HepG2 (cell line): ENCODE results near the gene PRPSAP1. TPM values are rescaled to one million over a fixed set of nuclear protein-coding genes. Genes with fewer than 3 reads are reported as not detected.

Experiments
- BRF2 ChIP-seq: sonication (generic); formaldehyde crosslinking; IDR thresholded peaks from 2 replicates; pipeline ENCODE4 v1.8.1; 2022; ENCODE audit warnings: mild to moderate bottlenecking, missing genetic modification reagents
- DMAP1 ChIP-seq: IDR thresholded peaks from 2 replicates; pipeline ENCODE4 v1.6.1; 2016
- HIVEP1 ChIP-seq: sonication (generic); formaldehyde crosslinking; IDR thresholded peaks from 2 replicates; pipeline ENCODE4 v1.4.0; 2020; ENCODE audit warnings: mild to moderate bottlenecking, missing genetic modification reagents
- KAT7 ChIP-seq: IDR thresholded peaks from 2 replicates; pipeline ENCODE4 v1.6.1; 2018; ENCODE audit warnings: borderline replicate concordance, missing compliant biosample characterization
- MTF2 ChIP-seq: sonication (generic); formaldehyde crosslinking; IDR thresholded peaks from 2 replicates; pipeline ENCODE4 v1.5.0; 2020; ENCODE audit warnings: missing genetic modification reagents, borderline replicate concordance
- PHF5A ChIP-seq: IDR thresholded peaks from one replicate; pipeline ENCODE4 v1.6.1; 2018; ENCODE audit warnings: low read depth, missing genetic modification reagents; ENCODE audit not compliant: unreplicated experiment
- POLR2G ChIP-seq: fragments of 200-400 bp; formaldehyde crosslinking; IDR thresholded peaks from 2 replicates; pipeline ENCODE4 v1.6.1; 2018; ENCODE audit warnings: mild to moderate bottlenecking, low read depth, low read length, moderate library complexity
- PRPF4 ChIP-seq: fragments of 200-400 bp; formaldehyde crosslinking; IDR thresholded peaks from 2 replicates; pipeline ENCODE4 v1.6.1; 2016; ENCODE audit warnings: low read length, low read depth; ENCODE audit not compliant: poor library complexity, severe bottlenecking
- SMAD9 ChIP-seq: sonication (generic); formaldehyde crosslinking; IDR thresholded peaks from 2 replicates; pipeline ENCODE4 v1.5.1; 2020; ENCODE audit warnings: mild to moderate bottlenecking, missing genetic modification reagents
- SOX6 ChIP-seq, 2 experiments: fragments of 450-650 bp in 1 of 2; sonication (generic) in 1 of 2; formaldehyde crosslinking in 1 of 2; IDR thresholded peaks; 2 replicates each; pipeline versions ENCODE4 v1.4.0 to v1.6.1; 2017 to 2020; ENCODE audit warnings: antibody characterized with exemption in 1 of 2, mild to moderate bottlenecking in 1 of 2, missing genetic modification reagents in 1 of 2
- SSRP1 ChIP-seq: IDR thresholded peaks from 2 replicates; pipeline ENCODE4 v1.6.1; 2016; ENCODE audit warnings: control low read depth
- THRA ChIP-seq: sonication (generic); formaldehyde crosslinking; IDR thresholded peaks from 2 replicates; pipeline ENCODE4 v1.4.0; 2020; ENCODE audit warnings: missing genetic modification reagents, borderline replicate concordance
- ZBTB14 ChIP-seq: sonication (generic); formaldehyde crosslinking; IDR thresholded peaks from 2 replicates; pipeline ENCODE4 v1.4.0; 2020; ENCODE audit warnings: missing genetic modification reagents
- ZFP1 ChIP-seq: IDR thresholded peaks from 2 replicates; pipeline ENCODE4 v1.6.1; 2016
- ZFP37 ChIP-seq: sonication (generic); formaldehyde crosslinking; IDR thresholded peaks from 2 replicates; pipeline ENCODE4 v1.4.0; 2020; ENCODE audit warnings: missing genetic modification reagents, borderline replicate concordance
- ZFP90 ChIP-seq: sonication (generic); formaldehyde crosslinking; IDR thresholded peaks from 2 replicates; pipeline ENCODE4 v1.8.0; 2022; ENCODE audit warnings: missing genetic modification reagents, mild to moderate bottlenecking, inconsistent platforms, borderline replicate concordance
- ZFP91 ChIP-seq: sonication (generic); formaldehyde crosslinking; IDR thresholded peaks from 2 replicates; pipeline ENCODE4 v1.9.0; 2022; ENCODE audit warnings: missing genetic modification reagents, mild to moderate bottlenecking, borderline replicate concordance
- ZKSCAN1 ChIP-seq: fragments of 150-350 bp; IDR thresholded peaks from 2 replicates; pipeline ENCODE4 v1.6.1; 2014; ENCODE audit warnings: low read length
- ZNF264 ChIP-seq: sonication (generic); formaldehyde crosslinking; IDR thresholded peaks from 2 replicates; pipeline ENCODE4 v1.4.0; 2020; ENCODE audit warnings: missing genetic modification reagents
- ZNF569 ChIP-seq: sonication (generic); formaldehyde crosslinking; IDR thresholded peaks from 2 replicates; pipeline ENCODE4 v1.5.0; 2020; ENCODE audit warnings: mild to moderate bottlenecking, missing genetic modification reagents, moderate library complexity, borderline replicate concordance
- ZNF577 ChIP-seq: sonication (generic); formaldehyde crosslinking; IDR thresholded peaks from 2 replicates; pipeline ENCODE4 v1.4.0; 2020; ENCODE audit warnings: mild to moderate bottlenecking, low read depth, missing genetic modification reagents, borderline replicate concordance
- ZNF709 ChIP-seq: sonication (generic); formaldehyde crosslinking; IDR thresholded peaks from 2 replicates; pipeline ENCODE4 v1.5.0; 2020; ENCODE audit warnings: mild to moderate bottlenecking, missing genetic modification reagents
- ZNF773 ChIP-seq: sonication (generic); formaldehyde crosslinking; IDR thresholded peaks from 2 replicates; pipeline ENCODE4 v1.4.0; 2020; ENCODE audit warnings: missing genetic modification reagents, borderline replicate concordance
- ZSCAN9 ChIP-seq: IDR thresholded peaks from 2 replicates; pipeline ENCODE4 v1.6.1; 2016; ENCODE audit warnings: borderline replicate concordance
- polyA plus RNA-seq, 8 experiments: library from polyadenylated mRNA; depleted of rRNA in 3 of 8; stranded (reverse) in 7 of 8; unstranded in 1 of 8; fragments of >200 nt; fragmentation: Illumina TruSeq in 4 of 8; extraction: Trizol in 4 of 8; gene quantifications; 2 replicates each; pipeline versions ENCODE4 v1.2.1 to v1.2.3, GENCODE V29; 2011 to 2016; ENCODE audit warnings: low read depth in 4 of 8, missing spikeins in 1 of 8, mixed read lengths in 1 of 8; ENCODE audit not compliant: insufficient read depth in 1 of 8
- total RNA-seq, 5 experiments: library from RNA; depleted of rRNA; stranded (reverse); fragments of >200 nt; fragmentation: Illumina TruSeq; extraction: Trizol; gene quantifications; 2 replicates each; pipeline ENCODE4 v1.2.3, GENCODE V29; 2016; ENCODE audit warnings: low read depth in 1 of 5

The PRPSAP1 gene
- total and polyA plus RNA-seq, 2 of the 13 experiments (the other 11 are each of a cell fraction or from before 2014, with no cell fraction given) = 91.1 to 314 TPM

GRCh38 chr17:76382803-76383545, 29.3 kb upstream of the PRPSAP1 start (continued):
- TF ChIP-seq DMAP1 (CRISPR knock-in tag) (peak; percentile 23; the same call in 1 of the 2 replicates), ZBTB14 (CRISPR knock-in tag) (peak; percentile 83), BRF2 (CRISPR knock-in tag) (0 out of 2 replicates have a peak, but pooled peaks have one; percentile 25), PHF5A (CRISPR knock-in tag) (peak; percentile 66), ZFP91 (CRISPR knock-in tag) (peak; percentile 77), THRA (CRISPR knock-in tag) (no peak), SSRP1 (no peak), KAT7 (CRISPR knock-in tag) (peak; percentile 89), MTF2 (CRISPR knock-in tag) (peak; percentile 92), POLR2G (peak; percentile 87), PRPF4 (no peak), SOX6 (IDR thresholded peaks at IDR 0.05) (no peak), SOX6 (CRISPR knock-in tag; IDR thresholded peaks at IDR 0.05) (no peak; the same call in 1 of the 2 replicates), ZFP90 (0 out of 2 replicates have a peak, but pooled peaks have one; percentile 33), ZNF773 (CRISPR knock-in tag) (peak; percentile 64; the same call in 1 of the 2 replicates), ZFP37 (peak; percentile 83; the same call in 1 of the 2 replicates), ZNF709 (peak; percentile 93; the same call in 1 of the 2 replicates), ZSCAN9 (CRISPR knock-in tag) (peak; percentile 79), HIVEP1 (CRISPR knock-in tag) (no peak; the same call in none of the 2 replicates), ZFP1 (no peak), SMAD9 (CRISPR knock-in tag) (no peak), ZNF577 (CRISPR knock-in tag) (no peak), ZKSCAN1 (no peak), ZNF569 (no peak), ZNF264 (CRISPR knock-in tag) (peak; percentile 10; the same call in 1 of the 2 replicates)
